HG03039 (cell line): Measurements from ENCODE around the gene TXNDC5.

Experiments used
- ATAC-seq: cut with Tn5 transposase; IDR thresholded peaks from one replicate; pipeline ENCODE4 v1.9.1; 2021; ENCODE audit warnings: mild to moderate bottlenecking, moderate library complexity; ENCODE audit not compliant: unreplicated experiment

The TXNDC5 gene

GRCh38 chr6:7868926-7869325, 41.7 kb downstream of the TXNDC5 start:
- no peak for ATAC-seq

GRCh38 chr6:7866526-7866925, 44.1 kb downstream of the TXNDC5 start:
- ATAC-seq, result no peak

- ATAC-seq, result no peak
These were observed 44.8 kb downstream of the TXNDC5 start for GRCh38 chr6:7865781-7866180.

GRCh38 chr6:7859591-7859990, 51.0 kb downstream of the TXNDC5 start:
- ATAC-seq, result no peak

- no peak for ATAC-seq
These were observed 58.8 kb downstream of the TXNDC5 start for GRCh38 chr6:7851780-7852179.

- no peak for ATAC-seq
These were observed 62.4 kb downstream of the TXNDC5 start for GRCh38 chr6:7848229-7848628.

GRCh38 chr6:7846966-7847818, 63.4 kb downstream of the TXNDC5 start:
- no peak for ATAC-seq

- ATAC-seq, result no peak
These were observed 68.7 kb downstream of the TXNDC5 start for GRCh38 chr6:7841781-7842468.

- no peak for ATAC-seq
These were observed 74.1 kb downstream of the TXNDC5 start for GRCh38 chr6:7836371-7837026.

- no peak for ATAC-seq
These were observed 76.9 kb downstream of the TXNDC5 start for GRCh38 chr6:7833751-7834070.

GRCh38 chr6:7832904-7833750, 77.5 kb downstream of the TXNDC5 start:
- ATAC-seq, result no peak
